CD4-positive, alpha-beta T cell treated with Interleukin-15 for 4 hours (primary cell): ENCODE data around the gene PTPRN.

Source experiments
- DNase-seq: peaks from one replicate; pipeline ENCODE4 v3.0.0-alpha.2; 2020; ENCODE audit warnings: low spot score

The PTPRN gene

DNA sequence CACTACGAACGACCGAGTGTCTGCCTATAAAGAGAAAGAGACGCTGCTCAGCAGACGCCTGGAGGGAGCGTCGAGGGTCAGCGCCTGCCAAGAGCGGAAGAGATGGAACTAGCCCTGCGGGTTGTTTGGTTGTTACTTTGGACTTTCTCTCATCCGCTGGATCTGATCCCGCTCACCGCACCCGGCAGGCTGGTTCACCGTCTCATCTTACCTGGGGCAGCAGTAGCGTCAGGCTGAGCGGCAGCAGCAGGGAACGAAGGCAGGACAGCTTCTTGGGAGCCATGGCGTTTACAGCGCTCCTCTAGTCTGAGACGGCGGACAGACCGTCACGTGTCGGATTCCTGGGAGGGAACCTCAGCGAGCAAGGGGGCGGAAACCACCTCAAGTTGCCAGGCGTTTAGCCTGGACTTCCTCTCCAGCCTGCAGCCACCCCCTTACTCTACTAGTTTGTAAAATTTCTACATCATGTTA is 65.9 kb downstream of the PTPRN start:
- DNase-seq = no peak
